Right lobe of liver (tissue), 6 donors: ENCODE results near the gene HCN4. TPM values are rescaled to one million over a fixed set of nuclear protein-coding genes. Genes with fewer than 3 reads are reported as not detected.

Source experiments
- ATAC-seq, 4 donors: fragments of 200-7000 bp; cut with Tn5 transposase; one replicate each; pipeline ENCODE4 v1.9.1; 2020; ENCODE audit warnings: mild to moderate bottlenecking in 4 of 4, moderate library complexity in 4 of 4
- DNase-seq, 3 donors: peaks; one replicate each; pipeline ENCODE4 v3.0.0-alpha.2; 2020
- H3K27ac ChIP-seq, 3 donors: fragments of 200-600 bp; one replicate each; pipeline ENCODE4 v1.8.0; 2022
- H3K27me3 ChIP-seq, 2 donors: fragments of 200-600 bp; one replicate each; pipeline ENCODE4 v1.8.0; 2022
- H3K36me3 ChIP-seq, 4 donors: fragments of 200-600 bp; sonication (generic) in 1 of 4; one replicate each; pipeline versions ENCODE4 v1.5.1 to v1.8.0; 2017 to 2022; ENCODE audit warnings: control low read depth in 1 of 4
- H3K4me1 ChIP-seq, 4 donors: fragments of 200-600 bp; sonication (generic) in 1 of 4; one replicate each; pipeline versions ENCODE4 v1.5.1 to v1.8.0; 2017 to 2022; ENCODE audit warnings: control low read depth in 1 of 4
- H3K4me3 ChIP-seq, 3 donors: fragments of 200-600 bp; one replicate each; pipeline ENCODE4 v1.8.0; 2022
- H3K9me3 ChIP-seq, 4 donors: fragments of 200-600 bp; sonication (generic) in 1 of 4; one replicate each; pipeline versions ENCODE4 v1.5.1 to v1.8.0; 2017 to 2022; ENCODE audit warnings: control low read depth in 1 of 4
- POLR2A ChIP-seq: fragments of 450-650 bp; IDR thresholded peaks from one replicate; pipeline ENCODE4 v1.6.1; 2017; ENCODE audit warnings: antibody characterized with exemption, mild to moderate bottlenecking
- WGBS: methylation state at CpG from one replicate; pipeline ENCODE4 v1.1.6; 2018; ENCODE audit warnings: low coverage, low lambda C conversion rate; ENCODE audit not compliant: insufficient coverage; ENCODE audit errors: missing lambda C conversion rate; 5-methylcytosine and 5-hydroxymethylcytosine counted together
- intact Hi-C, 2 donors: fragments of 100-400 bp; cut with DNase I; formaldehyde crosslinking; loops; one replicate each; pipeline versions ENCODE4 v1.11.2 to v1.14.1; 2022
- total RNA-seq, 6 experiments: library from RNA; depleted of rRNA in 2 of 6; stranded (reverse); fragments of >200 nt in 2 of 6; fragmentation: NEBNext Ultra II Directional in 3 of 6; extraction: Animal tissue kit (Norgen Biotek cat#: 25700) in 3 of 6; gene quantifications; one replicate each; pipeline versions ENCODE4 v1.1.0 to v1.2.4, GENCODE V29; 2016 to 2023
- TF ChIP-seq, protein P1 (sequence below), 4 donors: fragments of 200-600 bp in 3 of 4; fragments of 450-650 bp in 1 of 4; IDR thresholded peaks; one replicate each; pipeline versions ENCODE4 v1.5.1 to v1.8.0; 2016 to 2022; ENCODE audit warnings: antibody characterized with exemption in 4 of 4, mild to moderate bottlenecking in 2 of 4
- donor health status: DM: no; HTN: yes; CAD: no.
- donor health status: DM: no; HTN: no; CAD: no.
- donor health status: DM: no; HTN: no; CAD: no.
- donor health status: DM: no; HTN: yes; CAD: no.
- donor health status: DM: no; HTN: yes; CAD: no.

Gene HCN4
- total RNA-seq, 6 experiments from 2014 or later: 0.06 TPM; not detected in 5

- 83% methylated on average over 17 of the region's 38 CpGs for WGBS
- TF ChIP-seq POLR2A: no peak
- TF ChIP-seq, protein P1, sequence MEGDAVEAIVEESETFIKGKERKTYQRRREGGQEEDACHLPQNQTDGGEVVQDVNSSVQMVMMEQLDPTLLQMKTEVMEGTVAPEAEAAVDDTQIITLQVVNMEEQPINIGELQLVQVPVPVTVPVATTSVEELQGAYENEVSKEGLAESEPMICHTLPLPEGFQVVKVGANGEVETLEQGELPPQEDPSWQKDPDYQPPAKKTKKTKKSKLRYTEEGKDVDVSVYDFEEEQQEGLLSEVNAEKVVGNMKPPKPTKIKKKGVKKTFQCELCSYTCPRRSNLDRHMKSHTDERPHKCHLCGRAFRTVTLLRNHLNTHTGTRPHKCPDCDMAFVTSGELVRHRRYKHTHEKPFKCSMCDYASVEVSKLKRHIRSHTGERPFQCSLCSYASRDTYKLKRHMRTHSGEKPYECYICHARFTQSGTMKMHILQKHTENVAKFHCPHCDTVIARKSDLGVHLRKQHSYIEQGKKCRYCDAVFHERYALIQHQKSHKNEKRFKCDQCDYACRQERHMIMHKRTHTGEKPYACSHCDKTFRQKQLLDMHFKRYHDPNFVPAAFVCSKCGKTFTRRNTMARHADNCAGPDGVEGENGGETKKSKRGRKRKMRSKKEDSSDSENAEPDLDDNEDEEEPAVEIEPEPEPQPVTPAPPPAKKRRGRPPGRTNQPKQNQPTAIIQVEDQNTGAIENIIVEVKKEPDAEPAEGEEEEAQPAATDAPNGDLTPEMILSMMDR (IDR thresholded peaks at IDR 0.05): no peak
- no peak overlapping the region for H3K4me3 ChIP-seq
- no peaks in the 10 kb centered on the region for H3K4me1 ChIP-seq
- H3K9me3 ChIP-seq: no peaks in the 10 kb centered on the region
- H3K36me3 ChIP-seq: no peaks in the 10 kb centered on the region
- DNase-seq (peak in 2 of 3 donors; percentile 16 to 50), ATAC-seq (no peak)
- H3K27me3 ChIP-seq: no peaks in the 10 kb centered on the region
- intact Hi-C loops: no loop called here
- H3K27ac ChIP-seq: no peak overlapping the region
These were observed 45.9 kb downstream of the HCN4 start for GRCh38 chr15:73322665-73323373.

- Histone ChIP-seq H3K4me1 (no peaks in the 10 kb centered on the region), H3K9me3 (no peaks in the 10 kb centered on the region), H3K4me3 (no peak overlapping the region), H3K27me3 (no peaks in the 10 kb centered on the region), H3K27ac (no peak overlapping the region), H3K36me3 (no peaks in the 10 kb centered on the region)
- TF ChIP-seq, protein P1 (IDR thresholded peaks at IDR 0.05): no peak
- no peak for TF ChIP-seq POLR2A
- 69% methylated on average over 8 of the region's 17 CpGs for WGBS
- intact Hi-C loops: no loop called here
- ATAC-seq (no peak), DNase-seq (peak in 2 of 3 donors; percentile 3 to 37)
These were observed 47.0 kb downstream of the HCN4 start for GRCh38 chr15:73321496-73322450.

DNA sequence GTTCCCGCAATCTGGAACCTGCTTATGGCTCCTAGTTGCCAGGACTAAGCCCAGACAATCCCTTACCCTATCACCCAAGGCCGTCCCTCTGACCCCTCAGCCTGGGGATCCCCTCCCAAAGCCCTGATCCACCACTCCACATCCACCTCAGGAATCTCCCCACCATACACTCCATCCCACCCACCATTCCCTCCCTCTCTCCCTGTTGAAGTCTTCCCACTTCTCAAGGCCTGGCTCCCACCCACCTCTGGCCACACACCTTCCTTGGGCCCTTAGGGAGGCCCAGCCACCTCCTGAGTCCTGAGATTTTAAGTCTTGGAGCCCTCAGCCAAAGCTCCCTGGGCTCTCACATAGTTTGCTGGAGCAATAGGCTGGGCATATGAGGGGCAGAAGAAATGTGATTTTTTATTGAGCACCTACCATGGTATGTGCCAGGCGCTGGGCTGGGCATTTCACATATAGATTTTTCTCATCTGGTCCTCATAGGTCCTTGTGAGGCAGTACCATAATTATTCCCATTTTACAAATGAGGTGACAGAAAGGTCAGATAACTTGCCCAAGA is 48.1 kb downstream of the HCN4 start:
- WGBS: 82% methylated on average over 2 of the region's 3 CpGs
- peak in 1 of 3 donors; percentile 17 for DNase-seq

More for the DNA sequence above, 48.1 kb downstream of the HCN4 start:
- intact Hi-C loops: no loop called here
- no peaks in the 10 kb centered on the region for H3K9me3 ChIP-seq
- H3K4me3 ChIP-seq: no peak overlapping the region
- TF ChIP-seq, protein P1 (IDR thresholded peaks at IDR 0.05): no peak
- TF ChIP-seq POLR2A: no peak
- H3K36me3 ChIP-seq: no peaks in the 10 kb centered on the region
- no peak overlapping the region for H3K27ac ChIP-seq
- H3K4me1 ChIP-seq: no peaks in the 10 kb centered on the region
- no peak for ATAC-seq
- H3K27me3 ChIP-seq: no peaks in the 10 kb centered on the region
